ENCODE measurements around the gene ELMOD1. TPM values are rescaled to one million over a fixed set of nuclear protein-coding genes. Genes with fewer than 3 reads are reported as not detected.

ELMOD1 gene
- total and polyA plus RNA-seq, 2 experiments from 2014 or later: 1.2 to 1.6 TPM

DNA sequence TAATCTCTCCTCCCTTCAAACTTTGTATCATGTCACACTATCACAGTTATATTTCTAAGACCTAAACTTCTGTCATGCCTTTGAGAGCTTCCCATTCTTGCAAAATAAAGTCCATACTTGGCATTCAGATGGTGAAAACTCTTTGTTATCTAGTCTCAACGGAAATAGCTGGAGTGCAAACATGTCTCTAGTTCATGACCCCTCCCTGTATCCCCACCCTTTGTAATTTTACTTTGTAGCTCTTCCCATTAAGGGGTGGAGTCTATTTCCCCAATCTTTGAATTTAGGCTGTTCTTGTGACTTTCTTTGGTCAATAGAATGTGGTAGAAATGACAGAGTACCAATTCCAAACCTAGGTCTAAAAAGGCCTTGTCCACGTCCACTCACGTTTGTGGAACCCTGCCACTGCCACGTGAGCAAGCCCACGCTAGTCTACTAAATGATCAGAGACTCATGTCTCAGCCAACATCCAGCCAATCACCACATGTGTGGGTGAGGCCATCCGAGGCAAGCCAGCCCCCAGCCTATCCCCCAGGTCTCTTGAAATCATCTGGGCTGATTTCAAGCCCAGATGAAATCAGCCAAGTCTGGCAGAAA, 97.5 kb downstream of the ELMOD1 start (continued):
- no peak for TF ChIP-seq JUNB (IDR thresholded peaks at IDR 0.05; ENCODE audit: unreplicated experiment)
- no peak for TF ChIP-seq ZNF331 (CRISPR knock-in tag; IDR thresholded peaks at IDR 0.05; ENCODE audit: low read depth)
- TF ChIP-seq, protein P1, sequence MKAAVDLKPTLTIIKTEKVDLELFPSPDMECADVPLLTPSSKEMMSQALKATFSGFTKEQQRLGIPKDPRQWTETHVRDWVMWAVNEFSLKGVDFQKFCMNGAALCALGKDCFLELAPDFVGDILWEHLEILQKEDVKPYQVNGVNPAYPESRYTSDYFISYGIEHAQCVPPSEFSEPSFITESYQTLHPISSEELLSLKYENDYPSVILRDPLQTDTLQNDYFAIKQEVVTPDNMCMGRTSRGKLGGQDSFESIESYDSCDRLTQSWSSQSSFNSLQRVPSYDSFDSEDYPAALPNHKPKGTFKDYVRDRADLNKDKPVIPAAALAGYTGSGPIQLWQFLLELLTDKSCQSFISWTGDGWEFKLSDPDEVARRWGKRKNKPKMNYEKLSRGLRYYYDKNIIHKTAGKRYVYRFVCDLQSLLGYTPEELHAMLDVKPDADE (IDR thresholded peaks at IDR 0.05): no peak
- TF ChIP-seq, protein P2, sequence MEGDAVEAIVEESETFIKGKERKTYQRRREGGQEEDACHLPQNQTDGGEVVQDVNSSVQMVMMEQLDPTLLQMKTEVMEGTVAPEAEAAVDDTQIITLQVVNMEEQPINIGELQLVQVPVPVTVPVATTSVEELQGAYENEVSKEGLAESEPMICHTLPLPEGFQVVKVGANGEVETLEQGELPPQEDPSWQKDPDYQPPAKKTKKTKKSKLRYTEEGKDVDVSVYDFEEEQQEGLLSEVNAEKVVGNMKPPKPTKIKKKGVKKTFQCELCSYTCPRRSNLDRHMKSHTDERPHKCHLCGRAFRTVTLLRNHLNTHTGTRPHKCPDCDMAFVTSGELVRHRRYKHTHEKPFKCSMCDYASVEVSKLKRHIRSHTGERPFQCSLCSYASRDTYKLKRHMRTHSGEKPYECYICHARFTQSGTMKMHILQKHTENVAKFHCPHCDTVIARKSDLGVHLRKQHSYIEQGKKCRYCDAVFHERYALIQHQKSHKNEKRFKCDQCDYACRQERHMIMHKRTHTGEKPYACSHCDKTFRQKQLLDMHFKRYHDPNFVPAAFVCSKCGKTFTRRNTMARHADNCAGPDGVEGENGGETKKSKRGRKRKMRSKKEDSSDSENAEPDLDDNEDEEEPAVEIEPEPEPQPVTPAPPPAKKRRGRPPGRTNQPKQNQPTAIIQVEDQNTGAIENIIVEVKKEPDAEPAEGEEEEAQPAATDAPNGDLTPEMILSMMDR (conservative IDR thresholded peaks at IDR 0.05; ENCODE audit: low read depth in 2 of 2): no peak

- DNase-seq (ENCODE audit: low spot score): peak; percentile 92
- Mint-ChIP-seq H3K36me3 (ENCODE audit: low read depth) (no peaks in the 10 kb centered on the region), H3K27ac (no peak overlapping the region), H3K4me3 (no peak overlapping the region), H3K27me3 (ENCODE audit: insufficient read depth, low read depth, poor library complexity) (no peaks in the 10 kb centered on the region), H3K4me1 (no peaks in the 10 kb centered on the region), H3K9me3 (no peaks in the 10 kb centered on the region; the same call in 2 of the 3 replicates)
- H3K4me1 ChIP-seq (ENCODE audit: insufficient read depth): no peaks in the 10 kb centered on the region
- no peaks in the 10 kb centered on the region for H3K27me3 ChIP-seq (ENCODE audit: insufficient read depth)
- no peaks in the 10 kb centered on the region for H3K79me2 ChIP-seq (replicated peaks; ENCODE audit: insufficient read depth)
- H4K20me1 ChIP-seq (replicated peaks; ENCODE audit: insufficient read depth): no peaks in the 10 kb centered on the region
- no peaks in the 10 kb centered on the region for H3F3A ChIP-seq (replicated peaks; ENCODE audit: low read depth)
- H3K36me3 ChIP-seq (ENCODE audit: insufficient read depth): no peaks in the 10 kb centered on the region
- no peaks in the 10 kb centered on the region for H3K9me2 ChIP-seq (ENCODE audit: insufficient read depth)
- no peak overlapping the region for H3K4me3 ChIP-seq
- ATAC-seq: peak; percentile 96
- no peak for TF ChIP-seq STAT1 (IDR thresholded peaks at IDR 0.05; ENCODE audit: unreplicated experiment)
- TF ChIP-seq, protein P2 (conservative IDR thresholded peaks at IDR 0.05; ENCODE audit: low read depth in 2 of 2): peak; percentile 83 to 87
- H3K27ac ChIP-seq (ENCODE audit: low read depth): no peak overlapping the region
- H2AFZ ChIP-seq: peak overlapping the region; percentile 15; the same call in 1 of the 2 replicates
- no peak overlapping the region for H3K4me2 ChIP-seq
Measured at GRCh38 chr11:107689317-107690202, 98.6 kb downstream of the ELMOD1 start.

Measured in GM23338 (cell line).